HEK293 (cell line): Measurements from ENCODE around the gene UBAP1L.

ENCODE experiments used
- EGR2 ChIP-seq: fragments of 450-650 bp; formaldehyde crosslinking; IDR thresholded peaks from 2 replicates; pipeline ENCODE4 v1.5.1; 2016; ENCODE audit warnings: low read depth, missing biosample characterization, missing genetic modification characterization
- GLIS1 ChIP-seq: fragments of 450-650 bp; formaldehyde crosslinking; IDR thresholded peaks from 2 replicates; pipeline ENCODE4 v1.5.1; 2016; ENCODE audit warnings: missing biosample characterization, missing genetic modification characterization
- KLF16 ChIP-seq: fragments of 450-650 bp; formaldehyde crosslinking; IDR thresholded peaks from 2 replicates; pipeline ENCODE4 v1.5.1; 2017; ENCODE audit warnings: missing biosample characterization, missing genetic modification characterization
- KLF7 ChIP-seq: fragments of 450-650 bp; formaldehyde crosslinking; IDR thresholded peaks from 2 replicates; pipeline ENCODE4 v1.5.1; 2016; ENCODE audit warnings: missing biosample characterization, missing genetic modification characterization, borderline replicate concordance
- OSR2 ChIP-seq: fragments of 450-650 bp; formaldehyde crosslinking; IDR thresholded peaks from 2 replicates; pipeline ENCODE4 v1.5.1; 2016; ENCODE audit warnings: missing biosample characterization, missing genetic modification characterization
- PRDM2 ChIP-seq: fragments of 450-650 bp; formaldehyde crosslinking; IDR thresholded peaks from 2 replicates; pipeline ENCODE4 v1.5.1; 2016; ENCODE audit warnings: missing biosample characterization, missing genetic modification characterization, borderline replicate concordance
- ZBTB17 ChIP-seq: fragments of 450-650 bp; formaldehyde crosslinking; IDR thresholded peaks from 2 replicates; pipeline ENCODE4 v1.5.1; 2016; ENCODE audit warnings: missing biosample characterization, missing genetic modification characterization
- ZBTB26 ChIP-seq: fragments of 450-650 bp; formaldehyde crosslinking; optimal IDR thresholded peaks from 2 replicates; pipeline ENCODE3; 2016; ENCODE audit warnings: missing biosample characterization, mild to moderate bottlenecking, missing genetic modification characterization
- ZFP41 ChIP-seq: fragments of 450-650 bp; formaldehyde crosslinking; IDR thresholded peaks from 2 replicates; pipeline ENCODE4 v1.5.1; 2016; ENCODE audit warnings: missing biosample characterization, missing genetic modification characterization, borderline replicate concordance
- ZIC2 ChIP-seq: fragments of 450-650 bp; formaldehyde crosslinking; IDR thresholded peaks from 2 replicates; pipeline ENCODE4 v1.5.1; 2016; ENCODE audit warnings: missing biosample characterization, missing genetic modification characterization
- ZNF248 ChIP-seq: fragments of 450-650 bp; formaldehyde crosslinking; IDR thresholded peaks from 2 replicates; pipeline ENCODE4 v1.5.1; 2017; ENCODE audit warnings: missing biosample characterization, missing genetic modification characterization
- ZNF341 ChIP-seq: fragments of 450-650 bp; formaldehyde crosslinking; IDR thresholded peaks from 2 replicates; pipeline ENCODE4; 2016; ENCODE audit warnings: low read depth, missing biosample characterization, missing genetic modification characterization
- ZNF394 ChIP-seq: fragments of 450-650 bp; formaldehyde crosslinking; IDR thresholded peaks from 2 replicates; pipeline ENCODE4 v1.5.1; 2016; ENCODE audit warnings: missing biosample characterization, missing genetic modification characterization, mild to moderate bottlenecking, moderate library complexity, borderline replicate concordance
- ZNF449 ChIP-seq: fragments of 450-650 bp; formaldehyde crosslinking; IDR thresholded peaks from 2 replicates; pipeline ENCODE4 v1.5.1; 2017; ENCODE audit warnings: missing biosample characterization, mild to moderate bottlenecking, missing genetic modification characterization, moderate library complexity
- ZNF513 ChIP-seq: fragments of 450-650 bp; IDR thresholded peaks from 2 replicates; pipeline ENCODE4 v1.5.1; 2018; ENCODE audit warnings: missing biosample characterization, missing genetic modification characterization
- ZNF530 ChIP-seq: fragments of 450-650 bp; formaldehyde crosslinking; IDR thresholded peaks from 2 replicates; pipeline ENCODE4 v1.5.1; 2016; ENCODE audit warnings: low read depth, missing biosample characterization, missing genetic modification characterization
- ZNF544 ChIP-seq: fragments of 450-650 bp; formaldehyde crosslinking; IDR thresholded peaks from 2 replicates; pipeline ENCODE4 v1.5.0; 2017; ENCODE audit warnings: missing biosample characterization, missing genetic modification characterization
- ZNF623 ChIP-seq: fragments of 450-650 bp; formaldehyde crosslinking; IDR thresholded peaks from 2 replicates; pipeline ENCODE4 v1.5.1; 2016; ENCODE audit warnings: missing biosample characterization, missing genetic modification characterization
- ZNF624 ChIP-seq: fragments of 450-650 bp; formaldehyde crosslinking; IDR thresholded peaks from 2 replicates; pipeline ENCODE4 v1.5.1; 2017; ENCODE audit warnings: missing biosample characterization, missing genetic modification characterization
- ZNF664 ChIP-seq: fragments of 450-650 bp; formaldehyde crosslinking; IDR thresholded peaks from 2 replicates; pipeline ENCODE4 v1.5.1; 2016; ENCODE audit warnings: missing biosample characterization, missing genetic modification characterization
- ZNF677 ChIP-seq: fragments of 450-650 bp; IDR thresholded peaks from 2 replicates; pipeline ENCODE4 v1.5.0; 2018; ENCODE audit warnings: missing biosample characterization, mild to moderate bottlenecking, missing genetic modification characterization, moderate library complexity
- ZNF704 ChIP-seq: fragments of 450-650 bp; formaldehyde crosslinking; IDR thresholded peaks from 2 replicates; pipeline ENCODE4 v1.5.1; 2016; ENCODE audit warnings: missing biosample characterization, missing genetic modification characterization
- TF ChIP-seq, protein P1 (sequence below): fragments of 450-650 bp; formaldehyde crosslinking; IDR thresholded peaks from 2 replicates; pipeline ENCODE4 v1.5.1; 2016; ENCODE audit warnings: missing biosample characterization, missing genetic modification characterization
- TF ChIP-seq, protein P2 (sequence below): fragments of 450-650 bp; formaldehyde crosslinking; IDR thresholded peaks from 2 replicates; pipeline ENCODE4 v1.5.1; 2016; ENCODE audit warnings: missing biosample characterization, missing genetic modification characterization

The UBAP1L gene

DNA sequence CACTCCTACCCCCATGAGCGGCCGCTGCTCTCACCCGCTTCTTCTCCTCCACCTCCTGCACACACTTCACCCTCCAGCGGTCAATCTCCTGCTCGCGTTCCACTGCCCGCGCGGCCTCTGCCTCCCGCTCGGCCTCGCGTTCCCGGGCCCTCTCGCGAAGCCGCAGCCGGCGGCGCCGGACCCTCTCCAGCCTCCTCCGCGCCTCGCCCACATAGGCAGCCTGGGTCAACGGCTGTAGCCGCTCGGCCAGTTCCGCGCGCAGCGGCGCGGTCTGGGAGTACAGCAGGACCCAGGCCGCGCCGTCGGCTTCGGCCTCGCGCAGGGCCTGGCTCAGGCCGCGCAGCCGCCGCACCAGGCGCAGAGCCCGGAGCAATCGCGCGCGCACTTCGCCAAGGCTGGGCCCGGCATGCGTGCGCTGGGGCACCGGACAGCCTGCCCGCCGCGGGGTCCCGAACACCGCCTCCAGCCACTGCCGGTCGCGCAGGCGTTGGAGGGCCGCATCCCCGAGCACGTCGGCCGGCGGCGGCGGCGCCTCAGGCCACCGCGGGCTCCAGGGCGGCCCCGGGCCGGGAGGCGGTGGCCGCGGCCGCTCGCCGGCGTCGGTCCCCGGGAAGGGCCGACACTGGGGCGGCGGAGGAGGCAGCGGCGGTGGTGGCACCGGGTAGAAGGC is 18.0 kb upstream of the UBAP1L start (continued):
- TF ChIP-seq ZNF664: no peak
- TF ChIP-seq ZNF513: no peak
- no peak for TF ChIP-seq ZNF544
- peak; percentile 56; the same call in 1 of the 2 replicates for TF ChIP-seq ZBTB17 (tag by site-specific recombination)
- no peak for TF ChIP-seq ZNF623 (tag by site-specific recombination)
- 0 out of 2 replicates have a peak, but pooled peaks have one; percentile 44 for TF ChIP-seq ZNF341 (tag by site-specific recombination)
- no peak for TF ChIP-seq ZIC2
- TF ChIP-seq ZNF248 (tag by site-specific recombination): no peak
- TF ChIP-seq ZNF530: no peak
- TF ChIP-seq EGR2 (tag by site-specific recombination): no peak
- no peak for TF ChIP-seq ZNF677 (tag by site-specific recombination)
- TF ChIP-seq, protein P1, sequence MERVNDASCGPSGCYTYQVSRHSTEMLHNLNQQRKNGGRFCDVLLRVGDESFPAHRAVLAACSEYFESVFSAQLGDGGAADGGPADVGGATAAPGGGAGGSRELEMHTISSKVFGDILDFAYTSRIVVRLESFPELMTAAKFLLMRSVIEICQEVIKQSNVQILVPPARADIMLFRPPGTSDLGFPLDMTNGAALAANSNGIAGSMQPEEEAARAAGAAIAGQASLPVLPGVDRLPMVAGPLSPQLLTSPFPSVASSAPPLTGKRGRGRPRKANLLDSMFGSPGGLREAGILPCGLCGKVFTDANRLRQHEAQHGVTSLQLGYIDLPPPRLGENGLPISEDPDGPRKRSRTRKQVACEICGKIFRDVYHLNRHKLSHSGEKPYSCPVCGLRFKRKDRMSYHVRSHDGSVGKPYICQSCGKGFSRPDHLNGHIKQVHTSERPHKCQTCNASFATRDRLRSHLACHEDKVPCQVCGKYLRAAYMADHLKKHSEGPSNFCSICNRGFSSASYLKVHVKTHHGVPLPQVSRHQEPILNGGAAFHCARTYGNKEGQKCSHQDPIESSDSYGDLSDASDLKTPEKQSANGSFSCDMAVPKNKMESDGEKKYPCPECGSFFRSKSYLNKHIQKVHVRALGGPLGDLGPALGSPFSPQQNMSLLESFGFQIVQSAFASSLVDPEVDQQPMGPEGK (tag by site-specific recombination): no peak
- TF ChIP-seq ZBTB26 (tag by site-specific recombination): peak; percentile 91
- peak; percentile 68 for TF ChIP-seq GLIS1 (tag by site-specific recombination)
- no peak for TF ChIP-seq ZFP41 (tag by site-specific recombination)
- TF ChIP-seq, protein P2, sequence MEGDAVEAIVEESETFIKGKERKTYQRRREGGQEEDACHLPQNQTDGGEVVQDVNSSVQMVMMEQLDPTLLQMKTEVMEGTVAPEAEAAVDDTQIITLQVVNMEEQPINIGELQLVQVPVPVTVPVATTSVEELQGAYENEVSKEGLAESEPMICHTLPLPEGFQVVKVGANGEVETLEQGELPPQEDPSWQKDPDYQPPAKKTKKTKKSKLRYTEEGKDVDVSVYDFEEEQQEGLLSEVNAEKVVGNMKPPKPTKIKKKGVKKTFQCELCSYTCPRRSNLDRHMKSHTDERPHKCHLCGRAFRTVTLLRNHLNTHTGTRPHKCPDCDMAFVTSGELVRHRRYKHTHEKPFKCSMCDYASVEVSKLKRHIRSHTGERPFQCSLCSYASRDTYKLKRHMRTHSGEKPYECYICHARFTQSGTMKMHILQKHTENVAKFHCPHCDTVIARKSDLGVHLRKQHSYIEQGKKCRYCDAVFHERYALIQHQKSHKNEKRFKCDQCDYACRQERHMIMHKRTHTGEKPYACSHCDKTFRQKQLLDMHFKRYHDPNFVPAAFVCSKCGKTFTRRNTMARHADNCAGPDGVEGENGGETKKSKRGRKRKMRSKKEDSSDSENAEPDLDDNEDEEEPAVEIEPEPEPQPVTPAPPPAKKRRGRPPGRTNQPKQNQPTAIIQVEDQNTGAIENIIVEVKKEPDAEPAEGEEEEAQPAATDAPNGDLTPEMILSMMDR (tag by site-specific recombination): peak; percentile 21; the same call in 1 of the 2 replicates
- no peak for TF ChIP-seq ZNF394 (tag by site-specific recombination)
- TF ChIP-seq ZNF449 (tag by site-specific recombination): no peak
- no peak for TF ChIP-seq KLF16 (tag by site-specific recombination)
- TF ChIP-seq OSR2: no peak
- TF ChIP-seq PRDM2: no peak
- TF ChIP-seq ZNF624: no peak
- TF ChIP-seq KLF7 (tag by site-specific recombination): no peak
- TF ChIP-seq ZNF704 (tag by site-specific recombination): no peak
